Right atrium auricular region (tissue), 2 donors: ENCODE data around the gene GPHN. TPM values are rescaled to one million over a fixed set of nuclear protein-coding genes. Genes with fewer than 3 reads are reported as not detected.
"Not testable (repeated sequence)": the region's sequence is repeated elsewhere in the genome, so short reads cannot be mapped to it uniquely, and the experiment has no call there.

Source experiments
- DNase-seq: peaks from one replicate; pipeline ENCODE4 v3.0.0-alpha.2; 2019; ENCODE audit warnings: low spot score
- H3K27ac ChIP-seq, 2 donors: fragments of 200-600 bp; sonication (generic); 1 replicate in 1 of 2; 2 replicates in 1 of 2; pipeline ENCODE4 v1.5.1; 2016 to 2019
- H3K27me3 ChIP-seq, 2 donors: fragments of 200-600 bp; sonication (generic); one replicate each; pipeline versions ENCODE4 v1.5.1 to v1.6.0; 2017 to 2019
- H3K36me3 ChIP-seq: fragments of 200-600 bp; sonication (generic); one replicate; pipeline ENCODE4 v1.5.1; 2016
- H3K4me1 ChIP-seq, 2 donors: fragments of 200-600 bp; sonication (generic); one replicate each; pipeline versions ENCODE4 v1.5.1 to v1.6.0; 2017 to 2019
- H3K4me3 ChIP-seq, 2 donors: fragments of 200-600 bp; sonication (generic); 1 replicate in 1 of 2; 2 replicates in 1 of 2; pipeline ENCODE4 v1.5.1; 2017 to 2019; ENCODE audit warnings: mild to moderate bottlenecking in 1 of 2, moderate library complexity in 1 of 2
- H3K9me3 ChIP-seq, 2 donors: fragments of 200-600 bp; sonication (generic); one replicate each; pipeline ENCODE4 v1.5.1; 2019
- total RNA-seq, 2 donors: library from RNA; depleted of rRNA; stranded (reverse); fragments of >200 nt; gene quantifications; one replicate each; pipeline ENCODE4 v1.1.0, GENCODE V29; 2016
- TF ChIP-seq, protein P1 (sequence below), 2 donors: fragments of 200-600 bp; sonication (generic); IDR thresholded peaks; one replicate each; pipeline ENCODE4 v1.5.1; 2019; ENCODE audit warnings: antibody characterized with exemption in 2 of 2

Gene GPHN
- total RNA-seq, 2 donors from 2014 or later: 14.9 TPM

DNA sequence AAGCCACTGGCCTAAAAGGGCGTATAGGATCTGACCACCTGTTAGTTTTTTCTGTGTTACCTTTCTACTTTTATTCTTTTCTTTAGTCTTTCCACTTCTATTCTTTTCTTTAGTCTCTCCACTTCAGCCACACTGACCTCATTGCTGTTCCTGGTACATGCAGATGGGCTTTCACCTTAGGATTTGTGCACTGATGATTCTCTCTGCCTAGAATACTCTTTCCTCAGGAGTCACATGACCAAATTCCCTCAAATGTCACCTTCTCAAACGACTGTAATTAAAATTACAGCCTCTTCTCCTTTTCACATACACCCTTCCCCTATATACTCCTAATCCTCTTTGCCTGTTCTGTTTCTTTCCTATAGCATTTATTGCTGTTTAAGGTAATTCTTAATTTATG lies 36.0 kb downstream of the GPHN start:
- TF ChIP-seq, protein P1, sequence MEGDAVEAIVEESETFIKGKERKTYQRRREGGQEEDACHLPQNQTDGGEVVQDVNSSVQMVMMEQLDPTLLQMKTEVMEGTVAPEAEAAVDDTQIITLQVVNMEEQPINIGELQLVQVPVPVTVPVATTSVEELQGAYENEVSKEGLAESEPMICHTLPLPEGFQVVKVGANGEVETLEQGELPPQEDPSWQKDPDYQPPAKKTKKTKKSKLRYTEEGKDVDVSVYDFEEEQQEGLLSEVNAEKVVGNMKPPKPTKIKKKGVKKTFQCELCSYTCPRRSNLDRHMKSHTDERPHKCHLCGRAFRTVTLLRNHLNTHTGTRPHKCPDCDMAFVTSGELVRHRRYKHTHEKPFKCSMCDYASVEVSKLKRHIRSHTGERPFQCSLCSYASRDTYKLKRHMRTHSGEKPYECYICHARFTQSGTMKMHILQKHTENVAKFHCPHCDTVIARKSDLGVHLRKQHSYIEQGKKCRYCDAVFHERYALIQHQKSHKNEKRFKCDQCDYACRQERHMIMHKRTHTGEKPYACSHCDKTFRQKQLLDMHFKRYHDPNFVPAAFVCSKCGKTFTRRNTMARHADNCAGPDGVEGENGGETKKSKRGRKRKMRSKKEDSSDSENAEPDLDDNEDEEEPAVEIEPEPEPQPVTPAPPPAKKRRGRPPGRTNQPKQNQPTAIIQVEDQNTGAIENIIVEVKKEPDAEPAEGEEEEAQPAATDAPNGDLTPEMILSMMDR (IDR thresholded peaks at IDR 0.05): no peak

DNA sequence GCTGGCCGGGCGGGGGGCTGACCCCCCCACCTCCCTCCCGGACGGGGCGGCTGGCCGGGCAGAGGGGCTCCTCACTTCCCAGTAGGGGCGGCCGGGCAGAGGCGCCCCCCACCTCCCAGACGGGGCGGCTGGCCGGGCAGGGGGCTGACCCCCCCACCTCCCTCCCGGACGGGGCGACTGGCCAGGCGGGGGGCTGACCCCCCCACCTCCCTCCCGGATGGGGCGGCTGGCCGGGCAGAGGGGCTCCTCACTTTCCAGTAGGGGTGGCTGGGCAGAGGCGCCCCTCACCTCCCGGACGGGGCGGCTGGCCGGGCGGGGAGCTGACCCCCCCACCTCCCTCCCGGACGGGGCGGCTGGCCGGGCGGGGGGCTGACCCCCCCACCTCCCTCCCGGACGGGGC lies 37.2 kb downstream of the GPHN start:
- not testable (repeated sequence) for H3K4me1 ChIP-seq, H3K4me3 ChIP-seq, H3K27me3 ChIP-seq, H3K27ac ChIP-seq, H3K9me3 ChIP-seq, H3K36me3 ChIP-seq, DNase-seq

More for the DNA sequence above, 36.0 kb downstream of the GPHN start:
- Histone ChIP-seq H3K4me3 (no peak overlapping the region), H3K4me1 (peaks cover 0 to 12% of the 10 kb centered on the region in 2 donors), H3K27ac (no peak overlapping the region), H3K36me3 (no peaks in the 10 kb centered on the region), H3K9me3 (no peaks in the 10 kb centered on the region), H3K27me3 (no peaks in the 10 kb centered on the region)
- no peak for DNase-seq

DNA sequence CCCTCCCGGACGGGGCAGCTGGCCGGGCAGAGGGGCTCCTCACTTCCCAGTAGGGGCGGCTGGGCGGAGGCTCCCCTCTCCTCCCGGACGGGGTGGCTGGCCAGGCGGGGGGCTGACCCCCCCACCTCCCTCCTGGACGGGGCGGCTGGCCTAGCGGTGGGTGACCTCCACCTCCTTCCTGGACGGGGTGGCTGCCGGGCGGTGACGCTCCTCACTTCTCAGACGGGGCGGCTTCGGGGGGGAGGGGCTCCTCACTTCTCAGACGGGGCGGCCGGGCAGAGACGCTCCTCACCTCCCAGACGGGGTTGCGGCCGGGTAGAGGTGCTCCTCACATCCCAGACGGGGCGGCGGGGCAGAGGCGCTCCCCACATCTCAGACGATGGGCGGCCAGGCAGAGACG lies 37.8 kb downstream of the GPHN start:
- not testable (repeated sequence) for DNase-seq, H3K4me3 ChIP-seq, H3K27ac ChIP-seq, H3K27me3 ChIP-seq, H3K4me1 ChIP-seq, H3K36me3 ChIP-seq, H3K9me3 ChIP-seq

DNA sequence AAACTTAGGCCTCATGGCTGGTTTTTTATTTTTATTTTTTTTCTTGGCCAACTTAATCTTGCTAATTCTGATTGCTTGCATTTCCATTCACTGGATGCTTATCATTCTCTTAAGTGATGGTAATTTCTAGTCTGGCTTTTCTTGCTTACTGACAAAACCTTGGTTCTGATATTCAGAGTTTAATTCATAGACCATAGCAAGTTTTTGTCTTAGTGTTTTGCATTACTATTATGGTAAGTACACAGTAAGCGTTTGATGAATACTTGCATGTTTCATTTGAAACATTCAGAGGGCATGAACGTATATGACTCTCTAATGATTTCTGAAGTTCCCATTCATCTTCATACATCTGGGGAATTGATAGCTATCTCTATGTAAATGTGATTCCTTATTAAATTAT lies 55.8 kb downstream of the GPHN start:
- no peaks in the 10 kb centered on the region for H3K36me3 ChIP-seq

DNA sequence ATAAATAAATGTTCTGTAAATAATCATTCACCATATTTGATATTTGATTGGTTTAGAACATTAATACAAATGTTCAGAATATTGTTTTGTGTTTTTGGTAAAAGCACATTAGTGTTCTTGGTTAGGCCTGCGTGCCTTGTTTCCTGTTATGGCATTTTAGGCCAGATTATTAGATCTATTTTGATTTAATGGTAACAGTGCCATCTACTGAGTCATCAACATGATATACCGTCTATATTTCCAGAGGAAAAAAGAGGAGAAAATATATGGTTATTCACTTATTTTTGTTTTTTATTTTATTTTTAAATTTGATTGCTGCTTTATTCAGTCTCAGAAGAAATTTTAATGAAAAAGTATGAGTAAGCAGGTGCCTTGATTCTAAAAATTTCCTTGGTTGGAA lies 60.3 kb downstream of the GPHN start:
- Histone ChIP-seq H3K27me3 (no peaks in the 10 kb centered on the region), H3K36me3 (no peaks in the 10 kb centered on the region), H3K9me3 (peaks cover 0 to 8% of the 10 kb centered on the region in 2 donors), H3K4me1 (peaks cover 0 to 16% of the 10 kb centered on the region in 2 donors), H3K4me3 (no peak overlapping the region), H3K27ac (no peak overlapping the region)
- no peak for DNase-seq
- TF ChIP-seq, protein P1 (IDR thresholded peaks at IDR 0.05): peak in 1 of 2 donors; percentile 29

More for the DNA sequence above, 55.8 kb downstream of the GPHN start:
- TF ChIP-seq, protein P1 (IDR thresholded peaks at IDR 0.05): no peak
- Histone ChIP-seq H3K27ac (no peak overlapping the region), H3K4me3 (no peak overlapping the region), H3K4me1 (peaks cover 0 to 16% of the 10 kb centered on the region in 2 donors), H3K27me3 (no peaks in the 10 kb centered on the region), H3K9me3 (no peaks in the 10 kb centered on the region)
- DNase-seq: no peak

DNA sequence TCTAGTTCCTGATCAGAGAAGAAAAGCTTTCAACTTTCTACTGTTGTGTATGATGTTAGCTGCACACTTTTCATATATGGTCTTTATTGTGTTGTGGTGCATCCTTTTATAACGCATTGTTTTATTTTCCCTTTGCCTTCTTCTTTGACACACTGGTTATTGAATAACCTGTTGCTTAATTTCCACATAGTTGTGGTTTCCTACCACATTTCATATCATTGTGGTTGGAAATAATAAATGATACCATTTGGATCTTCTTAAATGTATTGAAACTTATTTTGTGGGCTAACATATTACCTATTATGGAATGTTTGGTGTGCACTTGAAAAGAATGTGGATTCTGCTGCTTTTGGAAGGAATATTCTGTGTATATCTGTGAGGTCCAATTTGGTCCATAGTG lies 64.9 kb downstream of the GPHN start:
- Histone ChIP-seq H3K27ac (no peak overlapping the region), H3K4me1 (peaks cover 0 to 7% of the 10 kb centered on the region in 2 donors), H3K27me3 (no peaks in the 10 kb centered on the region), H3K9me3 (peaks cover 0 to 27% of the 10 kb centered on the region in 2 donors), H3K36me3 (no peaks in the 10 kb centered on the region), H3K4me3 (no peak overlapping the region)
- no peak for DNase-seq
- TF ChIP-seq, protein P1 (IDR thresholded peaks at IDR 0.05): no peak

DNA sequence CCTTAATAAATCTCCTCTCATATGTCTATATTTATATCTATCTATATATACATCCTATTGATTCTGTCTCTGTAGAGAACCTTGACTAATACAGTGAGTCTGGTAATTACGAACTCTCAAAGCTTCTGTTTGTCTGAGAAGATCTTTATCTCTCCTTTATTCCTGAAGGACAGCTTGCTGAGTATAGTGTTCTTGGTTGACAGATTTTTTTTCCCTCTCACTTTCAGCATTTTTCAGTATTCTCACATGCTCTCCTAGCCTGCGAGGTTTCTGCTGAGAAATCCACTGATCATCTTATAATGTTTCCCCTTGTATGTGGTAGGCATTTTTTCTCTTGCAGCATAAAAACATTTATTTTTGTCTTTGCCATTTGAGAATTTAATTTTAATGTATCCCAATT lies 67.1 kb downstream of the GPHN start:
- no peak for DNase-seq
- Histone ChIP-seq H3K27me3 (no peaks in the 10 kb centered on the region), H3K27ac (no peak overlapping the region), H3K4me1 (no peaks in the 10 kb centered on the region), H3K36me3 (no peaks in the 10 kb centered on the region), H3K9me3 (peaks cover 0 to 39% of the 10 kb centered on the region in 2 donors), H3K4me3 (no peak overlapping the region)
- TF ChIP-seq, protein P1 (IDR thresholded peaks at IDR 0.05): no peak
